ENCODE measurements around the gene LSS.

DNA sequence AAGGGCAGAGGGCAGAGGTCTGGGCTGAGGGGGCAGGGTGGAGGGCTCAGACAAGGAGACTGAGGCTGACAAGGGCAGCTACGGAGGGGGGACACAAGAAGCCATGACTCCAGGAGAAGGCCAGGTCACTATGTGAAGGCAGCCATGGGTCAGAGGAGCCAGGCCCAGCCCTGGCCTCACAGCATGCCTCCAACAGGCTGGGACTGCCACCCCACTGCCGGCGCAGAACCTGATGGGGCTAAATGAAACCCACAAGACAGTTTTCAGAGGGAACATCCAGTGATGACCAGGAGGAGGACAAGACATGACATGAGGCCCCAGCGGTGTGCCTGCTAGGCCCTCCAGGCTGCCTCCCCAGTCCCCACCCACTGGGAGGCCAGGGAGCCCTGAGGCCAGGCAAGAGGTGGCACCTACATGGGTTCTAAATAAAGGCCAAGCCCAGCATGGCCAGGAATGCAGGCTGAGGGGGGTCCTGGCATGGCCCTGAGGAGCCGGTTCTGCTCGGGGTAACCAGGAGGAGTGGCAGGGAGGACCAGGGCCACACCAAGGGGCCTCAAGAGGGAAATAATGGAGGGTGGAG, 27.3 kb upstream of the LSS start:
- TF ChIP-seq POLR2A (IDR thresholded peaks at IDR 0.05) (no peak), POLR2AphosphoS5 (IDR thresholded peaks at IDR 0.05) (no peak), EP300 (IDR thresholded peaks at IDR 0.05) (no peak)
- TF ChIP-seq, protein P1, sequence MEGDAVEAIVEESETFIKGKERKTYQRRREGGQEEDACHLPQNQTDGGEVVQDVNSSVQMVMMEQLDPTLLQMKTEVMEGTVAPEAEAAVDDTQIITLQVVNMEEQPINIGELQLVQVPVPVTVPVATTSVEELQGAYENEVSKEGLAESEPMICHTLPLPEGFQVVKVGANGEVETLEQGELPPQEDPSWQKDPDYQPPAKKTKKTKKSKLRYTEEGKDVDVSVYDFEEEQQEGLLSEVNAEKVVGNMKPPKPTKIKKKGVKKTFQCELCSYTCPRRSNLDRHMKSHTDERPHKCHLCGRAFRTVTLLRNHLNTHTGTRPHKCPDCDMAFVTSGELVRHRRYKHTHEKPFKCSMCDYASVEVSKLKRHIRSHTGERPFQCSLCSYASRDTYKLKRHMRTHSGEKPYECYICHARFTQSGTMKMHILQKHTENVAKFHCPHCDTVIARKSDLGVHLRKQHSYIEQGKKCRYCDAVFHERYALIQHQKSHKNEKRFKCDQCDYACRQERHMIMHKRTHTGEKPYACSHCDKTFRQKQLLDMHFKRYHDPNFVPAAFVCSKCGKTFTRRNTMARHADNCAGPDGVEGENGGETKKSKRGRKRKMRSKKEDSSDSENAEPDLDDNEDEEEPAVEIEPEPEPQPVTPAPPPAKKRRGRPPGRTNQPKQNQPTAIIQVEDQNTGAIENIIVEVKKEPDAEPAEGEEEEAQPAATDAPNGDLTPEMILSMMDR (IDR thresholded peaks at IDR 0.05), result no peak
